HG03196 (cell line): ENCODE measurements around the gene MADCAM1.
A peak's percentile ranks its signal among the peaks of the same experiment; 100 is the strongest.

Experiments used
- ATAC-seq: cut with Tn5 transposase; IDR thresholded peaks from one replicate; pipeline ENCODE4 v1.9.1; 2021; ENCODE audit not compliant: unreplicated experiment

MADCAM1 gene

GRCh38 chr19:531009-531752 lies 34.9 kb downstream of the MADCAM1 start:
- peak; percentile 51 for ATAC-seq

GRCh38 chr19:531753-532560 lies 35.7 kb downstream of the MADCAM1 start, which contains the start of gene CDC34:
Gene CDC34, plus strand, starts transcription at chr19:531760. Its CDS starts 172 bp downstream, at chr19:531932.
- no peak for ATAC-seq

- ATAC-seq, result no peak
Measured at GRCh38 chr19:532561-533363, 36.5 kb downstream of the MADCAM1 start.

DNA sequence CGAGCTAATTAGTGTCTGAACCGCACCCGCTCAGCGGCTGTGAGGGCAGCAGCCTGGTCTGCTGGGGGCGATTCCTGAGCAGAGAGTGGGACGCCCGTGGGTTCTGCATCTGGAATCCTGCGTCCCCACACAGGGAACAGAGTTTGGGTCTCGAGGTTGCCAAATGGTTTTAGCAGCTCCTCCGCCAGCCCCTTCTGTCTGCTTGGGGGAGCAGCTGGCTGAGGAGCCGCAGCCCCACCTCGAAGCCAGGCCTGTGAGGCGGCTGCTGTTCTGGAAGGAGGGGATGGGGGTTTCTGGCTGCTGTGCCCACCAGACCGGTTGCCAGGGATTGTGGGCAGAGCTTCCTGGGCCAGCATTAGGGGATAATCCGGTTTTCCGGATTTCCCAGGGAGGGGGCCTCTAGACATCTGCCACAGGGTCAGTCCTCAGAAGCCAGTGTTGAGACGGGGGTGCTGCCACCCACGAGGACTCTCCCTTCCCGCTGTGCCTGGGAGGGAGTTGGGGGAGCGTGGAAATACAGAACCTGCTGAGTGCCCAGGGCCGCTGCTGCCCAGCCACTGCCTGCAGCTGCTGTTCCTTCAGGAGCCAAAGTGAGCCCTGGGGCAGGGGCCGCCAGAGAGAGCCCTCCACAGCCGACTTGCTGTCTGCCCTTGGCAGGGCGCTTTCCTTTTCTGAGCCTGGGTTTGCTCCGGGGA lies 37.2 kb downstream of the MADCAM1 start:
- no peak for ATAC-seq

- ATAC-seq, result no peak
Measured at GRCh38 chr19:534088-534487, 37.8 kb downstream of the MADCAM1 start.

GRCh38 chr19:535017-535835 lies 38.9 kb downstream of the MADCAM1 start:
- no peak for ATAC-seq

DNA sequence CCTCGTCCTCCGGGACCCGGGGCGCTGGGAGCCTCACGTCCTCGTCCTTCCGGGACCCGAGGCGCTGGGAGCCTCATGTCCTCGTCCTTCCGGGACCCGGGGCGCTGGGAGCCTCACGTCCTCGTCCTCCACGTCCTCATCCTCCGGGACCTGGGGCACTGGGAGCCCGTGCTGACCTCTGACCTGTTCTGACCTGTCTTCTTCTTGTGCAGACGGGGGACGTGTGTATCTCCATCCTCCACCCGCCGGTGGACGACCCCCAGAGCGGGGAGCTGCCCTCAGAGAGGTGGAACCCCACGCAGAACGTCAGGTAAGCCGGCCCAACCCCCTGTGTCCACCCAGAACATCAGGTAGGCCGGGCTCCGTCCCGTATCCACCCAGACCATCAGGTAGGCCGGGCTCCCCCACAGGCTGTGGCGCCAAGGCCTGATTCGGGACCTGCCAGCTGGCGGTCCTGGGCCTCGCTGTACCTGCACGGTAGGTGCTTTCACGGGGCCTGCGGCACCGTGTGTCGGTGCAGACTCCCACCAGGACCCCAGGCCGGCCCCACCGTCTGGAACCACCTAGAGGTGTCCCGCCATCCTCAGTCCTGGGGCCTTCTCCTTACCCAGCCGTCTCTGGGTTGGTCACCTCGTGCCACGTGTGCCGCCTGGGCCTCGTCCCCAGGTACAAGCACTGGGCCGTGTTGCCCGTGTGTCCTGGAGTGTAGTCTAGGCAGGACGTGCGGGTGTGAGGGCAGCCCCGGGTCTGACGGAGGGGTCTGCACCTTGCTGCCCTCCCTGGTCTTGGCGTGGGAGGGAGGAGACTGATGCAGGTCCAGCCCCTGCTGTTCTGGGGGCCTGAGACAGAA lies 40.0 kb downstream of the MADCAM1 start:
- ATAC-seq, result no peak

DNA sequence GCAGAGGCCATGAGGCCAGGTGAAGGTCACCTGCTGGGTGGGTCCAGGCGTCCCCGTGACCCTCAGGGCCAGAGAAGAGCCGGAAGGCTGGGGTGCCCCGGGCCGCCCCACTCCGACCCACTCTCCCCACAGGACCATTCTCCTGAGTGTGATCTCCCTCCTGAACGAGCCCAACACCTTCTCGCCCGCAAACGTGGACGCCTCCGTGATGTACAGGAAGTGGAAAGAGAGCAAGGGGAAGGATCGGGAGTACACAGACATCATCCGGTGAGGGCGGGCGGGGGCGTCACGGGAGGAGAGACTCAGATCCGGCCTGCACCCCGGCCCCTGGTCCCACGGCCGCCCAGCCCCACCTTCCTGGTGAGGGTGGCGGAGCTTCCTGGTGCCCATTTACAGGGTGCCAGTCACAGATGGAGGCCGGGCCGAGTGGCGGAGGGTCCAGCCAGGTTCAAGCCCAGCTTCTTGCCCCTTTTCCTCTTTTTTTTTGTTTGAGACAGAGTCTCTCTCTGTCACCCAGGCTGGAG lies 40.7 kb downstream of the MADCAM1 start:
- ATAC-seq, result no peak

GRCh38 chr19:538641-539428 lies 42.5 kb downstream of the MADCAM1 start:
- no peak for ATAC-seq

DNA sequence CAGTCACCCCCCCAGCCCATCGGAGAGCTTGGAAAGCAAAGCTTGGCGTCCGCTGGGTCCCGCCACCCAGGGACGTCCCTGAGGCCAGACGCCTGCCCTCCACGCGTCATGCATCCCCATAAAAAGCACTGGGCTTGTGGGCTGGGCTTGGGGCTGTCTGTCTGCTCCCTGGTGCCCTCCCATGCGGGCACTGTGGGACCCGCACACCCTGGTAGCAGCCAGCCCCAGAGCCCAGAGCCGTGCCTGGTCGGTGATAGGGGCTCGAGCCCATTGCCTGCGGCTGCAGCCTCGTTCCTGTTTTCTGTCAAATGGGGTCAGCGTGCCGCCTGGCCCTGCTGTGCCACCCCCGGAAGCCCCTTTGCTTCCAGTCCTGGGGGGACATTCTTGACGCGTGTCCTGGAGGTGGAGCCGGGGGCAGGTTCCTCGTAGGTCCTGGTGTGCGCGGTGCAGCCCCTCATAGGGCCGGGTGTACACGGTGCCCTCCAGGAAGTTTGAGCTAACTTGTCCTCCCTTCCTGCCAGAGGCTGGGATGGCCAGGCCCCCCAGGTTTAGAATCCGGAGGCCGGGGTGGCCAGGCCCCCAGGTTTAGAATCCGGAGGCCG lies 43.2 kb downstream of the MADCAM1 start:
- no peak for ATAC-seq

- no peak for ATAC-seq
Measured at GRCh38 chr19:540867-541637, 44.8 kb downstream of the MADCAM1 start.

DNA sequence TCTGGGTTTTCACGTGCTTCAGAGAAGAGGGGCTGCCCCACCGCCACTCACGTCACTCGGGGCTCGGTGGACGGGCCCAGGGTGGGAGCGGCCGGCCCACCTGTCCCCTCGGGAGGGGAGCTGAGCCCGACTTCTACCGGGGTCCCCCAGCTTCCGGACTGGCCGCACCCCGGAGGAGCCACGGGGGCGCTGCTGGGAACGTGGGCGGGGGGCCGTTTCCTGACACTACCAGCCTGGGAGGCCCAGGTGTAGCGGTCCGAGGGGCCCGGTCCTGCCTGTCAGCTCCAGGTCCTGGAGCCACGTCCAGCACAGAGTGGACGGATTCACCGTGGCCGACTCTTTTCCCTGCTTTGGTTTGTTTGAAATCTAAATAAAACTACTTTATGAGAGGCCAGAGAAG lies 45.4 kb downstream of the MADCAM1 start:
- no peak for ATAC-seq

GRCh38 chr19:542173-542866 lies 46.0 kb downstream of the MADCAM1 start:
- no peak for ATAC-seq

DNA sequence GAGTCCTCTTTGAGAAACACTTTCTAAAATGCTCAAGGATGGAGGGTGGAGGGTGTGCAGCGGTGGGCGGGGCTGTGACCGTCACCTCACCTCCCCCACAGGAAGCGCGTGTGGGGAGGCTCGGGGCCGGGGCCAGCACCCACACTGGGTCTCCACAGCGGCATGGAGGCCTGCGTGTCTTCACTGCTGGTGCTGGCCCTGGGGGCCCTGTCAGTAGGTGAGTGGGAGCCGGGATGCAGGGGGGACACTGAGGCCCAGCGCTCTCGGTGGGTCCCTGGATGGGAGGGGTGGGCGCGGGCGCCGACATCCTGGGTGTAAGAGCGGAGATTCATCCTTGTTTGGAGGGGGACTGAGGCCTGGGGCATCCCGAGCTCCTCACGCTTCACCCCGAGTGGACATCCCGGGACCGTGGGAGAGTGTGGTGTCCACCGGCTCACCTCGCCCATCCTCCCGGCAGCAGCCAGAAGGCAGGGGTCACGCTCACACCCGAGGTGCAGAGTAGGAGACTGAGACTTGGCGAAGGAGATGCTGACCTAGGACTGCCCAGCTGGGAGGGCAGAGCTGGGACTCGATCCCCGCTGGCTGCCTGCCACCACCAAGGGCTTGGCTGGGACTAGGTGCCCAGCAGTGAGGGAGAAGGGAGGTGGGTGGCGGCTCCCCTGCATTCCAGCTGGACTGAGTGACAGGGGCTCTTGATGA lies 47.8 kb downstream of the MADCAM1 start, which contains the start of gene GZMM:
Gene GZMM (plus strand): TSS at position 144 of the 699 bp plus-strand sequence. CDS start 19 bp downstream, at position 163.
- ATAC-seq, result no peak

DNA sequence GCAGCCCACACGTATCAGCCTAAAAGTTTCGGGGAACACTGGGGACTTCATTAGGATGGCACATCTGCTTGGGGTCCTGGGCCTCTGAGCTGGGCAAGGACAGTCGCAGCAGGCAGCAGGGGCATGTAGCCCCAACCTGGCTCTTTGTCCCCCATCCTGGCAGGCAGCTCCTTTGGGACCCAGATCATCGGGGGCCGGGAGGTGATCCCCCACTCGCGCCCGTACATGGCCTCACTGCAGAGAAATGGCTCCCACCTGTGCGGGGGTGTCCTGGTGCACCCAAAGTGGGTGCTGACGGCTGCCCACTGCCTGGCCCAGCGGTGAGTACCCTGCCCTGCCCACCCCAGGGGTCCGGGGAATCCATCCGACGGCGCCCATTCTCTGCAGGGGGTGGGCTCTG lies 50.8 kb downstream of the MADCAM1 start:
- ATAC-seq, result no peak
